HAP-1 (cell line): ENCODE results near the gene NME1.
A peak's percentile ranks its signal among the peaks of the same experiment; 100 is the strongest.
"Not testable (repeated sequence)": the region's sequence is repeated elsewhere in the genome, so short reads cannot be mapped to it uniquely, and the experiment has no call there.

ENCODE experiments used
- DNase-seq, 2 experiments: peaks; one replicate each; pipeline ENCODE4 v3.0.0-alpha.2; 2016 to 2020; ENCODE audit warnings: low spot score in 2 of 2
- H3K27me3 ChIP-seq: fragments of 250-450 bp; sonication (Bioruptor Pico); 2 replicates; pipeline ENCODE4 v1.5.1; 2020; ENCODE audit warnings: low read depth, mild to moderate bottlenecking, moderate library complexity
- H3K36me3 ChIP-seq: fragments of 250-450 bp; sonication (Bioruptor Pico); replicated peaks from 2 replicates; pipeline ENCODE4 v1.5.1; 2020; ENCODE audit warnings: mild to moderate bottlenecking
- H3K4me1 ChIP-seq: fragments of 250-450 bp; sonication (Bioruptor Pico); 2 replicates; pipeline ENCODE4 v1.5.1; 2020; ENCODE audit warnings: mild to moderate bottlenecking
- H3K4me3 ChIP-seq: fragments of 250-450 bp; sonication (Bioruptor Pico); 2 replicates; pipeline ENCODE4 v1.5.1; 2020; ENCODE audit warnings: mild to moderate bottlenecking, moderate library complexity
- H3K9me3 ChIP-seq: fragments of 250-450 bp; sonication (Bioruptor Pico); 2 replicates; pipeline ENCODE4 v1.5.1; 2020; ENCODE audit warnings: mild to moderate bottlenecking, moderate library complexity
- in situ Hi-C: fragments of 300-500 bp; cut with MboI; formaldehyde crosslinking; loops from 3 replicates; pipeline ENCODE4 v1.14.3; 2020; ENCODE audit warnings: low sequenced_read_pairs, inconsistent platforms, mixed read lengths

NME1 gene

GRCh38 chr17:51159604-51160003 is 6.2 kb downstream of the NME1 start:
- in situ Hi-C loops = loop anchor here (10.0 kb wide), 1 partner anchor 295 kb away; the partner anchor contains the start of gene TOB1
- Histone ChIP-seq H3K36me3 (peaks cover 77% of the 10 kb centered on the region), H3K9me3 (no peaks in the 10 kb centered on the region), H3K27me3 (no peaks in the 10 kb centered on the region), H3K4me1 (peaks cover 3% of the 10 kb centered on the region), H3K4me3 (no peak overlapping the region)
- no peak for DNase-seq

- Histone ChIP-seq H3K4me3 (no peak overlapping the region), H3K9me3 (no peaks in the 10 kb centered on the region), H3K36me3 (peaks cover 67% of the 10 kb centered on the region), H3K4me1 (peaks cover 7% of the 10 kb centered on the region), H3K27me3 (no peaks in the 10 kb centered on the region)
- no peak for DNase-seq
- in situ Hi-C loops = no loop called here
Measured at GRCh38 chr17:51161541-51161940, 8.2 kb downstream of the NME1 start.

DNA sequence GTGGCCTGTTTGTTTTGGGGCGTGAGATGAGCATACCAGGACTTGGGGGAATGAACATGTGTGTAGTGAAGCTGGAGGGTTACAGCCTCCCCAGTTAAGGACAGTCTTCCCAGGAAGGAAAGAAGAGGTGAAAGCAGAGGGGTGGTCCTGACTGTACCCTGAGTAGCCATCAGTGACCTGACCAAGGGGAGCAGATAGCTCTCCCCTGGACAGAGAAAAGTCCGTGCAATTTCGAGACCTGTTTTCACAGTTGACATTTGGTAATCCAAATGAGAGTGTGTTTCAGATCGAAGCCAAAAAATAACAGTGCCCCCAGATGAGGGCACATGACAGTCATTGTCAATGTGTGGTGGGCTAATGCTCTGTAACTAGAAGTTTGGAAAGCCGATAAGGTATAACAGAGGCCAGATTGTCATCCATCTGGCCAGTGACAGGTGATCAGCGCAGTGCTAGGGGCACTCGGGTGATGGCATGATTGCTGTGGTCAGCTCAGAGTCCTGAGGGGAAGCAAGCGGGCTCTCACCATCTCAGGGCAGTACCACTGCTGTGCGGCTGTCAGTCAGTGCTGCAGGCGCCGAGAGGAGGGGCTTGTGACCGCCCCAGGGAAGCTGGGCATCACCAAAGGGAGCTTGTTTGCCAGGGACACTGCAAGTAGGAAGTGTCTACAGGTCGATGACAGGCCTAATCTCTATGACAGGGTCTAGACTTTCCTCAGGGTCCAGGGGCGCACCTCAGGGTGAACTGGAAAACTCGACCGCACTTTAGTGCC is 11.7 kb downstream of the NME1 start:
- in situ Hi-C loops = no loop called here
- peaks cover 69% of the 10 kb centered on the region for H3K36me3 ChIP-seq
- no peaks in the 10 kb centered on the region for H3K9me3 ChIP-seq
- H3K4me1 ChIP-seq = peaks cover 13% of the 10 kb centered on the region
- H3K4me3 ChIP-seq = peak overlapping the region; percentile 94
- peak in 1 of 2 experiments; percentile 47 for DNase-seq
- no peaks in the 10 kb centered on the region for H3K27me3 ChIP-seq

- H3K4me3 ChIP-seq = peak overlapping the region; percentile 94
- no peaks in the 10 kb centered on the region for H3K9me3 ChIP-seq
- H3K36me3 ChIP-seq = peaks cover 70% of the 10 kb centered on the region
- H3K4me1 ChIP-seq = peaks cover 13% of the 10 kb centered on the region
- in situ Hi-C loops = no loop called here
- DNase-seq = peak in 1 of 2 experiments; percentile 35
- no peaks in the 10 kb centered on the region for H3K27me3 ChIP-seq
Measured at GRCh38 chr17:51165680-51166197, 12.4 kb downstream of the NME1 start.

DNA sequence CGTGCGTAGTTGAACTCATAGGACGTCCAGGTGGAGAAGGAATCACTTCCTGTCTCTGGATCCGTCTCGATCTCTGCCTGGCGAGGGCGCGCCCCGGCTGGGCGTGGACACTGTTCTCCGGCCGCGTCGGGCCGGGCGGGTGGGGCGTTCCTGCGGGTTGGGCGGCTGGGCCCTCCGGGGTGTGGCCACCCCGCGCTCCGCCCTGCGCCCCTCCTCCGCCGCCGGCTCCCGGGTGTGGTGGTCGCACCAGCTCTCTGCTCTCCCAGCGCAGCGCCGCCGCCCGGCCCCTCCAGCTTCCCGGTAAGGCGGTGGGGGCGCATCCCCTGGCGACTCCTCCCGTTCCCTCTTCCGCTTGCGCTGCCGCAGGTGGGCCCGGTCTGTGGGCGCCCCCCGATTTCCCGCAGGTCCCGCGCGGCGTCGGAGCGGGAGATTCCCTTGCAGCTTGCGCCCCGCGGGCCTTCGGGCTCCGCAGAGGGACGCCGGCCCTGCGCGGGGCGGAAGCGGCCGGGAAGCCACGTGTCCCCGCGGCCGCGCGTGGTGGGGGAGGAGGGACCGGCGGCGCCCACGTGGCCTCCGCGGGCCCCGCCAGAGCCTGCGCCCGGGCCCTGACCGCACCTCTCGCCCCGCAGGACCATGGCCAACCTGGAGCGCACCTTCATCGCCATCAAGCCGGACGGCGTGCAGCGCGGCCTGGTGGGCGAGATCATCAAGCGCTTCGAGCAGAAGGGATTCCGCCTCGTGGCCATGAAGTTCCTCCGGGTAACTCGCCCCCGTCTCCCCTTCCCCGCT is 13.0 kb downstream of the NME1 start, which contains the start of gene NME2:
NME2 (plus strand) TSS at position 214 of the 789 bp plus-strand sequence; CDS start at position 634, 420 bp downstream.
- H3K4me3 ChIP-seq = peak within 1 kb of the TSS; percentile 94
- no peaks in the 10 kb centered on the region for H3K27me3 ChIP-seq
- H3K36me3 ChIP-seq = peaks cover 70% of the 10 kb centered on the region
- peak; percentile 86 to 95 for DNase-seq
- peaks cover 13% of the 10 kb centered on the region for H3K4me1 ChIP-seq
- no peaks in the 10 kb centered on the region for H3K9me3 ChIP-seq
- in situ Hi-C loops = no loop called here

GRCh38 chr17:51166987-51167931 is 13.9 kb downstream of the NME1 start:
- Histone ChIP-seq H3K9me3 (no peaks in the 10 kb centered on the region), H3K27me3 (no peaks in the 10 kb centered on the region), H3K4me3 (peak overlapping the region; percentile 94), H3K4me1 (peaks cover 13% of the 10 kb centered on the region), H3K36me3 (peaks cover 71% of the 10 kb centered on the region)
- peak; percentile 59 to 86 for DNase-seq
- in situ Hi-C loops = no loop called here

DNA sequence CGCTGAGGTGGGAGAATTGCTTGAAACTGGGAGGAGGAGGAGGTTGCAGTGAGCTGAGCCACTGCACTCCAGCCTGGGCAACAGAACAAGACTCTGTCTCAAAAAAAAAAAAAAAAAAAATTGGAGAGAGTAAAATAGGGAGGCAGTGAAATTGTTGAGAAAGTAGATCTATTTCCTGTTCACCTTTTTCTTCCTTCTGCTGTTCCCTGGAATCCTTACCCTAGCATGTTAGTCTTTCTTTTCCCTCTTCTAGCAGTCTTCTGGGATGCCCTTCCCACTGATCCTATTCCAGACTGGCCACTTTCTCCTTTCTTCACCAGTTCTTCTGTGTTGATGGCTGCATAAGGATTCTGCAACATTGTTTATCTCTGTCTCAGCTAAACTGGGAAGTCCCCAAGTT is 16.0 kb downstream of the NME1 start:
- no peak for DNase-seq
- Histone ChIP-seq H3K4me3 (no peak overlapping the region), H3K9me3 (no peaks in the 10 kb centered on the region), H3K4me1 (peaks cover 13% of the 10 kb centered on the region), H3K36me3 (peaks cover 70% of the 10 kb centered on the region), H3K27me3 (no peaks in the 10 kb centered on the region)
- in situ Hi-C loops = no loop called here

DNA sequence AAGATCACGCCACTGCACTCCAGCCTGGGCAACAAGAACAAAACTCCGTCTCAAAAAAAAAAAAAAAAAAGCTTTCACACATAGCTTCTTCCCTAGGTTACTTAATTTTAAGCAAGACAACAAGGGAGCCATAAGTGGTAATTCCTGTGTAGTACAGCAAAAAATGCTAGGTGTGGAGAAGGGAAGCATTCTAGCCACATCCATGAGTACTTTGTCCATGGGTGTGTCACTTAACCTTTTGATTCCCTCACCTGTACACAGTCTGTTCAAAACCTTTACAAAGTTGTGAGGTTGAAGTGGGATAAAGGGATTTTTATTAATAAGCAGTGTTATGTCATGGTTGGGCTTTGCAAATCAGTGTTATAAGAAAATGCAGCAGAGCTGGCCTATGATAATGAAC is 17.4 kb downstream of the NME1 start:
- Histone ChIP-seq H3K4me3 (no peak overlapping the region), H3K4me1 (peaks cover 8% of the 10 kb centered on the region), H3K36me3 (peaks cover 76% of the 10 kb centered on the region), H3K27me3 (no peaks in the 10 kb centered on the region), H3K9me3 (no peaks in the 10 kb centered on the region)
- in situ Hi-C loops = no loop called here
- DNase-seq = no peak

- peaks cover 68% of the 10 kb centered on the region for H3K36me3 ChIP-seq
Measured at GRCh38 chr17:51172030-51172429, 18.7 kb downstream of the NME1 start.

DNA sequence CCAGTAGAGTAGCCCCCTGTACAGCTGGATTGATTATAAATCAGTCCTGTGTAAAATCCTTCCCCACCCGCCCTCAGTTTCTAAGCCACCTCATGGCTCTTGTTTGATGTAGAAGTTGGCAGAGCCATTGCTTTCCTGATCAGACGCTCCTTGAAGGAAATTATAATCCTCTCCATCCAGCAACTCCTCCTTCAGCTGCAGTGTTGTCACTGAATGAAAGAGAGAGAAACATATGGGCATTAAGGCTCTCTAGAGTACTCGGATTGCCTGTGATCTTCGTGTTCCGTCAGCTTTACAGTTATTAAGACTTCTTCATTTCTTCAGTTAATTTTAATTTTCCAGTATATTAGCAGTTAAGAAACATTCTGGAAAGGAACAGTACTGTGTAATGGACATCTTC is 27.1 kb downstream of the NME1 start:
- Histone ChIP-seq H3K36me3 (peaks cover 28% of the 10 kb centered on the region), H3K4me3 (no peak overlapping the region), H3K9me3 (no peaks in the 10 kb centered on the region), H3K27me3 (no peaks in the 10 kb centered on the region), H3K4me1 (no peaks in the 10 kb centered on the region)
- in situ Hi-C loops = no loop called here
- no peak for DNase-seq

More at GRCh38 chr17:51172030-51172429, 18.7 kb downstream of the NME1 start:
- H3K4me1 ChIP-seq, H3K9me3 ChIP-seq, H3K4me3 ChIP-seq, H3K27me3 ChIP-seq, DNase-seq, in situ Hi-C loops: not testable (repeated sequence)

GRCh38 chr17:51184124-51184523 is 30.8 kb downstream of the NME1 start:
- Histone ChIP-seq H3K36me3 (peaks cover 28% of the 10 kb centered on the region), H3K4me1 (no peaks in the 10 kb centered on the region), H3K27me3 (no peaks in the 10 kb centered on the region), H3K4me3 (no peak overlapping the region), H3K9me3 (no peaks in the 10 kb centered on the region)
- no peak for DNase-seq
- in situ Hi-C loops = no loop called here

GRCh38 chr17:51185763-51186332 is 32.5 kb downstream of the NME1 start:
- H3K9me3 ChIP-seq = no peaks in the 10 kb centered on the region
- H3K27me3 ChIP-seq = no peaks in the 10 kb centered on the region
- in situ Hi-C loops = no loop called here
- H3K4me3 ChIP-seq = no peak overlapping the region
- no peak for DNase-seq
- peaks cover 33% of the 10 kb centered on the region for H3K36me3 ChIP-seq
- H3K4me1 ChIP-seq = no peaks in the 10 kb centered on the region
